NCI-H748 (cell line): ENCODE measurements around the gene SEMG1.

Experiments
- DNase-seq: peaks from one replicate; lab custom pipeline; 2025; ENCODE audit not compliant: unreplicated experiment; lab: John Stamatoyannopoulos, UW

SEMG1 gene

GRCh38 chr20:45221076-45221475, 14.2 kb downstream of the SEMG1 start, which contains the start of gene SEMG2:
TSS of gene SEMG2 (plus strand) at chr20:45221373. CDS start at chr20:45221390, 17 bp downstream.
- DNase-seq, result no peak

GRCh38 chr20:45223136-45223535, 16.3 kb downstream of the SEMG1 start:
- DNase-seq, result peak; percentile 31

GRCh38 chr20:45226287-45226686, 19.5 kb downstream of the SEMG1 start:
- no peak for DNase-seq

- DNase-seq, result peak; percentile 31
Observed at GRCh38 chr20:45229264-45230056, 22.6 kb downstream of the SEMG1 start.

GRCh38 chr20:45230631-45231030, 23.8 kb downstream of the SEMG1 start:
- no peak for DNase-seq

GRCh38 chr20:45235995-45236394, 29.2 kb downstream of the SEMG1 start:
- no peak for DNase-seq

GRCh38 chr20:45238139-45238538, 31.3 kb downstream of the SEMG1 start:
- no peak for DNase-seq

- no peak for DNase-seq
Observed at GRCh38 chr20:45246109-45246508, 39.3 kb downstream of the SEMG1 start.

GRCh38 chr20:45247865-45248264, 41.0 kb downstream of the SEMG1 start:
- DNase-seq, result no peak

GRCh38 chr20:45248609-45249008, 41.8 kb downstream of the SEMG1 start:
- DNase-seq, result no peak

- DNase-seq, result no peak
Observed at GRCh38 chr20:45251884-45252560, 45.2 kb downstream of the SEMG1 start.

GRCh38 chr20:45253261-45253660, 46.4 kb downstream of the SEMG1 start:
- no peak for DNase-seq

- DNase-seq, result no peak
Observed at GRCh38 chr20:45254383-45255262, 47.8 kb downstream of the SEMG1 start, which contains the start of gene SLPI. TSS of gene SLPI (minus strand) at chr20:45254564. CDS start at chr20:45254543, 21 bp downstream.

GRCh38 chr20:45257161-45257560, 50.3 kb downstream of the SEMG1 start:
- no peak for DNase-seq

- no peak for DNase-seq
Observed at GRCh38 chr20:45257711-45258110, 50.9 kb downstream of the SEMG1 start.

- DNase-seq, result no peak
Observed at GRCh38 chr20:45258259-45258658, 51.4 kb downstream of the SEMG1 start.

- no peak for DNase-seq
Observed at GRCh38 chr20:45258664-45259063, 51.8 kb downstream of the SEMG1 start.
